H1 (cell line): Measurements from ENCODE around the gene MAP6D1. TPM values are rescaled to one million over a fixed set of nuclear protein-coding genes. Genes with fewer than 3 reads are reported as not detected.

Experiments used
- CTCF ChIA-PET: fragments of 300-600 bp; sonication (Branson Sonifier 250); formaldehyde crosslinking; loops from one replicate; lab custom pipeline; 2021; ENCODE audit not compliant: partially characterized antibody; lab: Charles Lee
- POLR2A ChIA-PET: fragments of 300-600 bp; sonication (Branson Sonifier 250); formaldehyde crosslinking; loops from one replicate; lab custom pipeline; 2021; ENCODE audit warnings: inconsistent platforms; ENCODE audit not compliant: partially characterized antibody; lab: Charles Lee
- DNase-seq, 2 experiments: peaks; one replicate each; pipeline versions ENCODE4 v3.0.0 to v3.0.0-alpha.2; 2010 to 2022; ENCODE audit warnings: low spot score in 2 of 2, low read depth in 1 of 2, mixed read lengths in 1 of 2
- FAIRE-seq: peaks from 2 replicates; lab custom pipeline; 2011; peaks lifted over from hg19 to GRCh38; lab: Jason Lieb, UNC
- H2AFZ ChIP-seq: 2 replicates; pipeline ENCODE4 v1.8.1; 2012; ENCODE audit warnings: low read length, inconsistent platforms
- H2AK5ac ChIP-seq: 2 replicates; pipeline ENCODE4 v1.6.1; 2013; ENCODE audit warnings: low read depth, low read length
- H2BK120ac ChIP-seq: replicated peaks from 2 replicates; pipeline ENCODE3; 2013; ENCODE audit warnings: low read depth, low read length, inconsistent platforms
- H2BK12ac ChIP-seq: 2 replicates; pipeline ENCODE4 v1.6.1; 2013; ENCODE audit warnings: low read depth, low read length
- H2BK15ac ChIP-seq: 2 replicates; pipeline ENCODE4 v1.6.1; 2013; ENCODE audit warnings: low read length
- H2BK20ac ChIP-seq: 2 replicates; pipeline ENCODE4 v1.6.1; 2013; ENCODE audit warnings: low read length
- H2BK5ac ChIP-seq: 2 replicates; pipeline ENCODE4 v1.6.1; 2013; ENCODE audit warnings: low read depth, low read length
- H3K14ac ChIP-seq: 2 replicates; pipeline ENCODE4 v1.6.1; 2013; ENCODE audit warnings: inconsistent platforms; ENCODE audit not compliant: insufficient read length
- H3K18ac ChIP-seq: 2 replicates; pipeline ENCODE4 v1.6.1; 2013; ENCODE audit warnings: low read length; ENCODE audit errors: extremely low read depth
- H3K23ac ChIP-seq: 2 replicates; pipeline ENCODE4 v1.6.1; 2013; ENCODE audit warnings: inconsistent platforms; ENCODE audit not compliant: insufficient read length
- H3K23me2 ChIP-seq: 2 replicates; pipeline ENCODE4 v1.6.1; 2013; ENCODE audit warnings: low read depth, low read length
- H3K27ac ChIP-seq: 2 replicates; pipeline ENCODE4 v1.6.1; 2011; ENCODE audit warnings: low read depth, low read length, inconsistent platforms
- H3K27me3 ChIP-seq, 4 experiments: replicated peaks in 1 of 4; 1 replicate in 1 of 4; 2 replicates in 3 of 4; pipeline versions ENCODE4 v1.6.1 to v1.8.1; 2011 to 2013; ENCODE audit warnings: low read length in 3 of 4, mild to moderate bottlenecking in 3 of 4, inconsistent platforms in 2 of 4, mixed read lengths in 2 of 4, moderate library complexity in 1 of 4; ENCODE audit not compliant: control insufficient read depth in 3 of 4, insufficient read depth in 3 of 4; ENCODE audit errors: extremely low read depth in 1 of 4
- H3K36me3 ChIP-seq, 4 experiments: 2 replicates each; pipeline versions ENCODE4 v1.6.1 to v1.8.1; 2011 to 2013; ENCODE audit warnings: mild to moderate bottlenecking in 4 of 4, low read length in 3 of 4, moderate library complexity in 2 of 4, control low read depth in 1 of 4, inconsistent platforms in 1 of 4; ENCODE audit not compliant: insufficient read depth in 4 of 4, control insufficient read depth in 2 of 4
- H3K4ac ChIP-seq: replicated peaks from 2 replicates; pipeline ENCODE3; 2013; ENCODE audit warnings: low read length, low read depth, mixed read lengths, inconsistent platforms; ENCODE audit not compliant: insufficient read length
- H3K4me1 ChIP-seq, 4 experiments: replicated peaks in 1 of 4; 1 replicate in 1 of 4; 2 replicates in 3 of 4; pipeline versions ENCODE4 v1.6.1 to v1.8.1; 2011 to 2013; ENCODE audit warnings: low read length in 3 of 4, inconsistent platforms in 2 of 4, mixed read lengths in 1 of 4; ENCODE audit not compliant: insufficient read depth in 4 of 4, control insufficient read depth in 3 of 4
- H3K4me2 ChIP-seq, 2 experiments: 2 replicates each; pipeline versions ENCODE4 v1.6.1 to v1.8.1; 2011 to 2013; ENCODE audit warnings: low read depth in 2 of 2, low read length in 2 of 2, control low read depth in 1 of 2, inconsistent platforms in 1 of 2, mild to moderate bottlenecking in 1 of 2; ENCODE audit not compliant: insufficient read depth in 1 of 2
- H3K4me3 ChIP-seq, 4 experiments: fragments of 200-600, 300-600 bp in 1 of 4; sonication (generic), shearing (Covaris generic), sonication (Bioruptor Twin) in 1 of 4; 2 replicates each; pipeline versions ENCODE4 v1.5.1 to v1.8.1; 2011 to 2016; ENCODE audit warnings: low read length in 4 of 4, low read depth in 3 of 4, control low read depth in 2 of 4, inconsistent platforms in 2 of 4, mild to moderate bottlenecking in 2 of 4, mixed read lengths in 1 of 4, moderate library complexity in 1 of 4; ENCODE audit not compliant: insufficient read depth in 2 of 4; ENCODE audit errors: extremely low read depth in 1 of 4
- H3K56ac ChIP-seq: replicated peaks from 2 replicates; pipeline ENCODE3; 2013; ENCODE audit warnings: low read depth, mild to moderate bottlenecking, mixed read lengths, low read length, inconsistent platforms; ENCODE audit not compliant: insufficient read length
- H3K79me1 ChIP-seq: 2 replicates; pipeline ENCODE4 v1.6.1; 2013; ENCODE audit warnings: low read depth, low read length, control low read depth
- H3K79me2 ChIP-seq, 2 experiments: 2 replicates each; pipeline versions ENCODE4 v1.6.1 to v1.8.1; 2012 to 2013; ENCODE audit warnings: low read length in 2 of 2, mild to moderate bottlenecking in 2 of 2, inconsistent platforms in 1 of 2; ENCODE audit not compliant: insufficient read depth in 2 of 2, control insufficient read depth in 1 of 2
- H3K9ac ChIP-seq, 4 experiments: replicated peaks in 1 of 4; 1 replicate in 1 of 4; 2 replicates in 3 of 4; pipeline versions ENCODE4 v1.6.1 to v1.8.1; 2011 to 2013; ENCODE audit warnings: low read depth in 3 of 4, low read length in 3 of 4, control low read depth in 2 of 4, mild to moderate bottlenecking in 2 of 4, moderate library complexity in 2 of 4, inconsistent platforms in 1 of 4; ENCODE audit errors: extremely low read depth in 1 of 4
- H3K9me3 ChIP-seq, 2 experiments: 2 replicates each; pipeline versions ENCODE4 v1.6.1 to v1.8.1; 2012 to 2013; ENCODE audit warnings: mild to moderate bottlenecking in 2 of 2, moderate library complexity in 2 of 2, control low read depth in 1 of 2, inconsistent platforms in 1 of 2, low read depth in 1 of 2, low read length in 1 of 2, mixed read lengths in 1 of 2; ENCODE audit not compliant: insufficient read depth in 2 of 2
- H4K20me1 ChIP-seq, 2 experiments: replicated peaks in 1 of 2; 2 replicates each; pipeline versions ENCODE3 to v1.8.1; 2011 to 2013; ENCODE audit warnings: inconsistent platforms in 2 of 2, low read length in 2 of 2, mild to moderate bottlenecking in 1 of 2; ENCODE audit not compliant: insufficient read depth in 2 of 2, control insufficient read depth in 1 of 2
- H4K5ac ChIP-seq: 2 replicates; pipeline ENCODE4 v1.6.1; 2013; ENCODE audit warnings: low read length, low read depth, mixed read lengths, inconsistent platforms; ENCODE audit not compliant: insufficient read length
- H4K8ac ChIP-seq: 2 replicates; pipeline ENCODE4 v1.8.0; 2013; ENCODE audit warnings: mild to moderate bottlenecking, moderate library complexity, low read length, inconsistent platforms; ENCODE audit not compliant: insufficient read depth; ENCODE audit errors: extremely low read depth
- H4K91ac ChIP-seq: replicated peaks from 2 replicates; pipeline ENCODE3; 2013; ENCODE audit warnings: low read length, mixed read lengths, inconsistent platforms; ENCODE audit not compliant: insufficient read length
- BACH1 ChIP-seq: IDR thresholded peaks from 2 replicates; pipeline ENCODE4 v1.6.1; 2012; ENCODE audit warnings: low read length, improper control_type of control experiment
- CREB1 ChIP-seq: IDR thresholded peaks from 2 replicates; pipeline ENCODE4 v1.6.1; 2012; ENCODE audit warnings: inconsistent platforms
- CTCF ChIP-seq, 3 experiments: IDR thresholded peaks; 1 replicate in 2 of 3; 2 replicates in 1 of 3; pipeline versions ENCODE4 v1.5.1 to v1.6.1; 2011; ENCODE audit warnings: low read length in 3 of 3, mild to moderate bottlenecking in 3 of 3, inconsistent platforms in 2 of 3, low read depth in 1 of 3, moderate library complexity in 1 of 3; ENCODE audit not compliant: insufficient read depth in 1 of 3; ENCODE audit errors: control extremely low read depth in 1 of 3
- KDM1A ChIP-seq: fragments of 200-600, 300-600 bp; sonication (generic); IDR thresholded peaks from 2 replicates; pipeline ENCODE4 v1.7.1; 2016; ENCODE audit warnings: mild to moderate bottlenecking, low read length, borderline replicate concordance
- NANOG ChIP-seq: IDR thresholded peaks from 2 replicates; pipeline ENCODE4 v1.6.1; 2011; ENCODE audit warnings: low read length, low read depth, mild to moderate bottlenecking, inconsistent platforms; ENCODE audit not compliant: insufficient read depth, poor library complexity, severe bottlenecking
- POLR2A ChIP-seq, 2 experiments: IDR thresholded peaks; 1 replicate in 1 of 2; 2 replicates in 1 of 2; pipeline ENCODE4 v1.6.1; 2011; ENCODE audit warnings: low read depth in 2 of 2, low read length in 2 of 2, mild to moderate bottlenecking in 2 of 2; ENCODE audit errors: control extremely low read depth in 1 of 2
- RFX5 ChIP-seq: IDR thresholded peaks from 2 replicates; pipeline ENCODE4 v1.6.1; 2011; ENCODE audit warnings: low read depth, low read length, improper control_type of control experiment, borderline replicate concordance
- RNF2 ChIP-seq: fragments of 200-900, 300-1000 bp; sonication (generic); IDR thresholded peaks from 2 replicates; pipeline ENCODE4 v1.7.1; 2016; ENCODE audit warnings: borderline replicate concordance, low read depth, mild to moderate bottlenecking, antibody characterized with exemption, low read length; ENCODE audit not compliant: poor library complexity, severe bottlenecking; ENCODE audit errors: missing control alignments
- SRF ChIP-seq: IDR thresholded peaks from 2 replicates; pipeline ENCODE4 v1.6.1; 2011; ENCODE audit warnings: mild to moderate bottlenecking, low read depth, low read length, moderate library complexity
- TAF1 ChIP-seq: IDR thresholded peaks from 2 replicates; pipeline ENCODE4 v1.6.1; 2011; ENCODE audit warnings: mild to moderate bottlenecking, low read depth, low read length
- WGBS, 2 experiments: shearing (Covaris generic) in 1 of 2; methylation state at CpG; one replicate each; pipeline versions ENCODE4 v1.1.6 to v1.1.7; 2013 to 2015; ENCODE audit warnings: low lambda C conversion rate in 2 of 2, mixed read lengths in 2 of 2, inconsistent platforms in 1 of 2, low coverage in 1 of 2, missing lambda C conversion rate in 1 of 2; ENCODE audit not compliant: insufficient replicate concordance in 2 of 2, insufficient coverage in 1 of 2, insufficient read length in 1 of 2; ENCODE audit errors: extremely low coverage in 1 of 2, missing lambda C conversion rate in 1 of 2; 5-methylcytosine and 5-hydroxymethylcytosine counted together
- polyA plus RNA-seq, 7 experiments: library from polyadenylated mRNA; depleted of rRNA in 3 of 7; stranded (reverse) in 5 of 7; unstranded in 2 of 7; fragments of >200 nt in 5 of 7; fragments of 200-250 nt in 2 of 7; gene quantifications; 1 replicate in 5 of 7; 2 replicates in 1 of 7; 4 replicates in 1 of 7; pipeline versions ENCODE4 v1.2.1 to v1.2.3, GENCODE V29; 2011 to 2013; ENCODE audit warnings: missing spikeins in 2 of 7, mixed read lengths in 2 of 7
- total RNA-seq: library from RNA; stranded (reverse); fragmentation: NEBNext Ultra II Directional; extraction: Animal tissue kit (Norgen Biotek cat#: 25700); gene quantifications from 2 replicates; pipeline ENCODE4 v1.2.1, GENCODE V29; 2021

MAP6D1 gene
- total and polyA plus RNA-seq, 2 of the 8 experiments (the other 6 are each of a cell fraction or from before 2014, with no cell fraction given) = 4.8 to 5.2 TPM

- H3K9me3 ChIP-seq = no peaks in the 10 kb centered on the region
- H3K4me3 ChIP-seq = no peak overlapping the region
- no peaks in the 10 kb centered on the region; a peak in 1 of 4 replicates for H3K79me2 ChIP-seq
- ChIA-PET CTCF (interaction anchor here (0.6 to 0.9 kb wide), 2 partner anchors 14 to 598 kb away, joined by 3 read pairs; no protein-coding TSS in a partner anchor), POLR2A (no interaction called here)
- no peak overlapping the region for H3K9ac ChIP-seq
- no peak overlapping the region for H3K27ac ChIP-seq
- no peak overlapping the region for H4K91ac ChIP-seq
- H3K56ac ChIP-seq = no peak overlapping the region
- H3K4ac ChIP-seq = no peak overlapping the region
- H4K5ac ChIP-seq = no peak overlapping the region
- FAIRE-seq = no peak
- H2AK5ac ChIP-seq = no peak overlapping the region
- H2BK12ac ChIP-seq = no peak overlapping the region
- no peak overlapping the region for H3K14ac ChIP-seq
- no peak for DNase-seq
- no peak overlapping the region for H4K8ac ChIP-seq
- H3K23me2 ChIP-seq = no peaks in the 10 kb centered on the region
- peaks cover 22 to 76% (median 56%) of the 10 kb centered on the region in 4 experiments for H3K36me3 ChIP-seq
- TF ChIP-seq RNF2 = no peak
- TF ChIP-seq SRF = no peak
- TF ChIP-seq KDM1A = no peak
- TF ChIP-seq CTCF (IDR thresholded peaks at IDR 0.05; ENCODE audit: control extremely low read depth in 1 of 3, insufficient read depth in 1 of 3, low read depth in 1 of 3, low read length in 3 of 3) = no peak
- no peak for TF ChIP-seq BACH1
- TF ChIP-seq POLR2A (IDR thresholded peaks at IDR 0.05; ENCODE audit: control extremely low read depth in 1 of 2, low read depth in 2 of 2, low read length in 2 of 2) = no peak
- TF ChIP-seq CREB1 = no peak
- TF ChIP-seq TAF1 = no peak
- no peak for TF ChIP-seq RFX5
- TF ChIP-seq NANOG = no peak
- H3K23ac ChIP-seq = no peak overlapping the region
- H3K18ac ChIP-seq = no peak overlapping the region
- no peaks in the 10 kb centered on the region for H3K4me1 ChIP-seq
- H2BK20ac ChIP-seq = no peak overlapping the region
- H3K4me2 ChIP-seq = no peak overlapping the region
- no peak overlapping the region for H2BK15ac ChIP-seq
- no peak overlapping the region for H2BK5ac ChIP-seq
- no peaks in the 10 kb centered on the region for H3K79me1 ChIP-seq
- H3K27me3 ChIP-seq = no peaks in the 10 kb centered on the region
- no peak overlapping the region for H2BK120ac ChIP-seq
- H2AFZ ChIP-seq = no peak overlapping the region
- H4K20me1 ChIP-seq = peaks cover 3 to 4% of the 10 kb centered on the region in 2 experiments
- WGBS, 2 experiments = 96% methylated on average over 7 of the region's 7 CpGs; no CpG with 5 or more reads in 1 of the 2 experiments
These were observed 42.7 kb downstream of the MAP6D1 start for GRCh38 chr3:183782576-183783276.
